Measurements from ENCODE around the gene ZMYM2. TPM values are rescaled to one million over a fixed set of nuclear protein-coding genes. Genes with fewer than 3 reads are reported as not detected.

Gene ZMYM2
- polyA plus RNA-seq, 2 of the 4 experiments (the other 2 are of a cell fraction), result 21.7 to 56.7 TPM

DNA sequence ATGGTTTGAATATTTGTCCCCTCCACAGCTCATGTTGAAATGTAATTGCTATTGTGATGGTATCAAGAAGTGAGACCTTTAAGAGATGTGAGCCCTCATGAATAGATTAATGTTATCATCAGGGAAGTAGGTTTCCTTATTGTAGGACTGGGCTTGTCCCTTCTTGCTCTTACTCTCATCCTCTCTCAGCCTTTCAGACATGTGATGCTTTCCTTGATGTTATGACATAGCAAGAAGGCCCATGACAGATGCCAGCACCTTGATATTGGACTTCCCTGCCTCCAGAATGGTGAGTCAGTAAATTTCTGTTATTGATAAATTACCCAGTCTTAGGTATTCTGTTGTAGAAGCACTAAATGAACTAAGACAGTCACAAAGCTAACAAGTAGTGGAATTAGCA is 5.7 kb upstream of the ZMYM2 start:
- no peak overlapping the region for H3K4me3 ChIP-seq
- CTCF ChIA-PET, result no interaction called here
- no peak overlapping the region for H3K4me2 ChIP-seq
- H3K9me3 ChIP-seq, result no peaks in the 10 kb centered on the region
- H3K4me1 ChIP-seq, result 0 out of 3 replicates have a peak, but pooled peaks cover 4% of the 10 kb centered on the region
- FAIRE-seq (no peak), ATAC-seq (no peak), DNase-seq (ENCODE audit: low read depth in 1 of 2, low spot score in 1 of 2) (no peak)
- no peak overlapping the region for H3K27ac ChIP-seq
- TF ChIP-seq JUN (IDR thresholded peaks at IDR 0.05) (no peak), REST (IDR thresholded peaks at IDR 0.05) (no peak), NPAS2 (CRISPR knock-in tag; IDR thresholded peaks at IDR 0.05; ENCODE audit: borderline replicate concordance) (no peak), POLR2AphosphoS2 (conservative IDR thresholded peaks at IDR 0.05; ENCODE audit: low read length) (no peak), NFE2L2 (conservative IDR thresholded peaks at IDR 0.05; ENCODE audit: low read length) (no peak), HOXA7 (CRISPR knock-in tag; IDR thresholded peaks at IDR 0.05) (no peak), CBX8 (IDR thresholded peaks at IDR 0.05) (no peak), JUNB (IDR thresholded peaks at IDR 0.05) (no peak), RAD21 (conservative IDR thresholded peaks at IDR 0.05 in 1 of 2, IDR thresholded peaks at IDR 0.05 in 1 of 2) (no peak), GATA3 (IDR thresholded peaks at IDR 0.05; ENCODE audit: borderline replicate concordance) (no peak), BHLHE40 (IDR thresholded peaks at IDR 0.05; ENCODE audit: low read depth, low read length) (no peak), ZFP36 (IDR thresholded peaks at IDR 0.05; ENCODE audit: borderline replicate concordance, partially characterized antibody) (no peak), TFCP2L1 (CRISPR knock-in tag; IDR thresholded peaks at IDR 0.05) (no peak), KDM1A (IDR thresholded peaks at IDR 0.05; ENCODE audit: low read depth) (no peak)
- TF ChIP-seq, protein P1, sequence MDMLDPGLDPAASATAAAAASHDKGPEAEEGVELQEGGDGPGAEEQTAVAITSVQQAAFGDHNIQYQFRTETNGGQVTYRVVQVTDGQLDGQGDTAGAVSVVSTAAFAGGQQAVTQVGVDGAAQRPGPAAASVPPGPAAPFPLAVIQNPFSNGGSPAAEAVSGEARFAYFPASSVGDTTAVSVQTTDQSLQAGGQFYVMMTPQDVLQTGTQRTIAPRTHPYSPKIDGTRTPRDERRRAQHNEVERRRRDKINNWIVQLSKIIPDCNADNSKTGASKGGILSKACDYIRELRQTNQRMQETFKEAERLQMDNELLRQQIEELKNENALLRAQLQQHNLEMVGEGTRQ (IDR thresholded peaks at IDR 0.05), result no peak
- TF ChIP-seq, protein P2, sequence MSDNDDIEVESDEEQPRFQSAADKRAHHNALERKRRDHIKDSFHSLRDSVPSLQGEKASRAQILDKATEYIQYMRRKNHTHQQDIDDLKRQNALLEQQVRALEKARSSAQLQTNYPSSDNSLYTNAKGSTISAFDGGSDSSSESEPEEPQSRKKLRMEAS (IDR thresholded peaks at IDR 0.05), result no peak
- POLR2A ChIA-PET, result no interaction called here

GRCh38 chr13:19955873-19956559 is 2.5 kb upstream of the ZMYM2 start:
- no peaks in the 10 kb centered on the region for H3K9me3 ChIP-seq
- ChIA-PET POLR2A (no interaction called here), CTCF (interaction anchor here (0.6 kb wide), 1 partner anchor 31 kb away, joined by 3 read pairs; no protein-coding TSS in a partner anchor)
- peaks cover 9% of the 10 kb centered on the region; the same call in 1 of the 3 replicates for H3K4me1 ChIP-seq
- no peak for ATAC-seq
- no peak overlapping the region for H3K4me2 ChIP-seq
- DNase-seq (ENCODE audit: low read depth in 1 of 2, low spot score in 1 of 2), result no peak
- TF ChIP-seq NR3C1 (IDR thresholded peaks at IDR 0.05) (no peak), PHF8 (IDR thresholded peaks at IDR 0.05; ENCODE audit: borderline replicate concordance, low read depth) (no peak), NFE2L2 (conservative IDR thresholded peaks at IDR 0.05; ENCODE audit: low read length) (no peak), RARB (CRISPR knock-in tag; IDR thresholded peaks at IDR 0.05) (no peak)
- WGBS (ENCODE audit: missing lambda C conversion rate), result 68% methylated on average over 4 of the region's 4 CpGs
- no peak for FAIRE-seq
- H3K4me3 ChIP-seq, result no peak overlapping the region
- H3K27ac ChIP-seq, result no peak overlapping the region

Data from A549 (cell line).